ENCODE data around the gene HCN2.
"Not testable (repeated sequence)": the region's sequence is repeated elsewhere in the genome, so short reads cannot be mapped to it uniquely, and the experiment has no call there.

The HCN2 gene

GRCh38 chr19:588093-588740, 1.5 kb upstream of the HCN2 start:
- peak; percentile 80 for DNase-seq

- DNase-seq: no peak
Measured at GRCh38 chr19:588741-589692, 664 bp upstream of the HCN2 start.

DNA sequence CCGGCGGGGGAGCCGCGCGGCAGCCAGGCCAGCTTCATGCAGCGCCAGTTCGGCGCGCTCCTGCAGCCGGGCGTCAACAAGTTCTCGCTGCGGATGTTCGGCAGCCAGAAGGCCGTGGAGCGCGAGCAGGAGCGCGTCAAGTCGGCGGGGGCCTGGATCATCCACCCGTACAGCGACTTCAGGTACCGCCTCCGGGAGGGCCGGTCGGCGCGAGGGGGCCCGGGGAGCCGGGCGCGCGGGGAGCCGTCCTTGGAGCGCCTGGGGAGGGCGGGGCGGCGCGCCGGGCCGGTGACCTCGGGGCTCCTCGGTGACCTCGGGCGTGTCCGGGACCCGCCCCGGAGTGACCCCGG, 690 bp downstream of the HCN2 start:
- DNase-seq: peak; percentile 30

GRCh38 chr19:590750-591098, 1.0 kb downstream of the HCN2 start:
- DNase-seq: no peak

DNA sequence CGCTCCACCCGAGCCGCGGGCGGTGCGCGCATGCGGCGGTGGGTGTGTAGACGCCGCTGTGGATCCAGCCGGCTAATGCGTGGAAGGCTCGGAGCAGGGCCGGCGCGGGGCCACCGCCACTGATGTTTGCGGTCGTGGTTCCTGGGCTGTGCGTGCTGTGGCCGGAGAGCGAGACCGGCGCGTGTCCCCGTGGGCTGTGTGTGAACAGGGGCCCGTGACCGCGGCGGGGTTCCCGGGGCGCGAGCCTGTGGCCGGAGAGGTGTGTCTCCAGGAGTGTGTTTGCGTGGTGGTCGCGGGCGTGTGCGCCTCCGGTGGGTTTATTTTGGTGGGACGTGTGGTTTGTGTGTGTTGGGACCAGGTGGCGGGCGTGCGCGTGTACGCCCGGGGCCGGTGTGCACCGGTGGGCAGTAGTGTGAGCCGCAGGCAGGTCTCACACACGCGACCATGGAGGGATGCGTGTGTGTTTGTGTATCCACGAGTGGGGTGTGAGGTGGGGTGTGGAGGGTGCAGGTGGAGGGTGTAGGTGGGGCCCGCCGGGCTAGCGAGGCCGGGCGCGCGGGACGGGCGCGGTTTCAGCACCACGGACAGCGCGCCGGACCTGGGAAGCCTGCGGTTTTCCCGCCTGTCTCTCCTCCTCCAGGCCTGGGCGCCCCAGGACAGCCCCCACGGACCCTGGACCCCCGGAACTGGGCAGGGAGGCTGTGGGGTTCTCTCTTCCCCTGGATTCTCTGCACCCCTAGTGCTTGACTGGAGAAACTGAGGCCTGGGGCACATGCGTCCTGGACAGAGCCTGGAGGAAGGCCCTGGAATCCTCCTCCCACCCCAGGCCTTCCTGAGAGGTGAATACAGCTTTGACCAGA, 1.6 kb downstream of the HCN2 start:
- no peak for DNase-seq

DNA sequence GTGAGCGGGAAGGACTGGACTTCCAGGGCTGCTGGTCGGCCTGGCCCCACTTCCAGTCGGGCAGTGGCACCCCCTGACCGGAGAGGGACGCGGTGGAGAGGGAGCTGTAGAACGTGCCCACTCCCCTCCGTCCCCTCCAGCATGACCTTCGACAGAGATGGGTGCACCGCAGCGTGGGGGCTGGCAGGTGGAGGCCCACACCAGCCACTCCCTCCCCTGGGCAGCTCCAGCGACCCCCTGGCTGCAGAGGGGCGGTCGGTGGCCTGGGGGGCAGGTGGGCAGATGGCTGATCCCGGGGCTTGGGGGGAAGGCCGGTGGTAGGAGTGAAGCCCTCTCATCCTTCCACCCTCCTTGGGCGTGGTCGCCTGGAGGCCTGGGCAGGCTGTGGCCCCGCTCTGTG, 2.4 kb downstream of the HCN2 start:
- no peak for DNase-seq

- DNase-seq: no peak
Measured at GRCh38 chr19:593055-593454, 3.4 kb downstream of the HCN2 start.

- no peak for DNase-seq
Measured at GRCh38 chr19:593505-593904, 3.8 kb downstream of the HCN2 start.

DNA sequence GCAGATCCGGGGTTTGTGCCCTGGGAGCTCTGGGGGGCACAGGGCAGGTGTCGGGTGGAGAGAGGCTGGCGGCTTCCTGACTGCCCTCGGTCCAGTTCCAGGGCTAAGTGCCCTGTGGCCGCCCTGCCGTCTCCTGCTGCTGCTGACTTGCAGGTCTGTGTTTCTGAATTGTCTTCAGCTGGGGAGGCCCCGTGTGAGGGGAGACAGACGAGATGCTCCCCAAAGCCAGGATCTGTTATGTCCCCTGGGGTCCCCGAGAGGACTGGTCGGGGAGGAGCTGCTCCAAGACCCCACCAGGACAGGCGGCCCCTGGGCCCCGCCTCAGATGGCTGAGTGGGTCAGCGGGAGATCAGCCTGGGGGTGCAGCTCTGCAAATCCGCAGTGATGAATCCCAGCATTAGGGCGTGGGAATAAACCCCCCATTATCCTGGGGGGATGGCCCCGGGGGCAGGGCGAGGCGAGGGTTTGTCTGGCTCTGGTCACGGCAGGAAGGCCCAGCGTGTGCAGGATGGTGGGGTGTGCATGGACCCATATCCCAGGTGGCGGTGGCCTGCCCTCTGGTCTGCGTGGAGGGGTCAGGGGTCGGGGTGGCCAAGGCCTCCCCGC, 4.7 kb downstream of the HCN2 start:
- DNase-seq: no peak

- no peak for DNase-seq
Measured at GRCh38 chr19:595326-596262, 5.9 kb downstream of the HCN2 start.

DNA sequence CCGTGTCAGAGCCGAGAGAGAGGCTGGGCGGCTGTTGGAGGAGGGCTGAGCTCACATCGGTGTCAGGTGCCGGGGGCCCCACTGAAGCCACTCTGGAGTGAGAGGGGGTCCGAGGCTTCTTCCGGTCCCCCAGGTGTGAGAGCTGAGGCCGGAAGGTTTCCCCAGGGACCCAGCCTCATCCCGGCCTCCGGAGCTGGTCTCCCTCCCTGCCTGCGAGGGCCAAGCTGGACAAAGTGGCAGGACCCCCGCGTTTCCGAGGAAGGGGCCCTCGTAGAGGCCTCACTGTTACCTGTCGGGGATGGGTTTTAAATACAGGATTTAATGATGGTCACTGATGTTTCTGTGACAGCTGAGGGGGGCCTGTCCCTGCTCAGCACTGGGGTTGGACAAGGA, 6.6 kb downstream of the HCN2 start:
- no peak for DNase-seq

DNA sequence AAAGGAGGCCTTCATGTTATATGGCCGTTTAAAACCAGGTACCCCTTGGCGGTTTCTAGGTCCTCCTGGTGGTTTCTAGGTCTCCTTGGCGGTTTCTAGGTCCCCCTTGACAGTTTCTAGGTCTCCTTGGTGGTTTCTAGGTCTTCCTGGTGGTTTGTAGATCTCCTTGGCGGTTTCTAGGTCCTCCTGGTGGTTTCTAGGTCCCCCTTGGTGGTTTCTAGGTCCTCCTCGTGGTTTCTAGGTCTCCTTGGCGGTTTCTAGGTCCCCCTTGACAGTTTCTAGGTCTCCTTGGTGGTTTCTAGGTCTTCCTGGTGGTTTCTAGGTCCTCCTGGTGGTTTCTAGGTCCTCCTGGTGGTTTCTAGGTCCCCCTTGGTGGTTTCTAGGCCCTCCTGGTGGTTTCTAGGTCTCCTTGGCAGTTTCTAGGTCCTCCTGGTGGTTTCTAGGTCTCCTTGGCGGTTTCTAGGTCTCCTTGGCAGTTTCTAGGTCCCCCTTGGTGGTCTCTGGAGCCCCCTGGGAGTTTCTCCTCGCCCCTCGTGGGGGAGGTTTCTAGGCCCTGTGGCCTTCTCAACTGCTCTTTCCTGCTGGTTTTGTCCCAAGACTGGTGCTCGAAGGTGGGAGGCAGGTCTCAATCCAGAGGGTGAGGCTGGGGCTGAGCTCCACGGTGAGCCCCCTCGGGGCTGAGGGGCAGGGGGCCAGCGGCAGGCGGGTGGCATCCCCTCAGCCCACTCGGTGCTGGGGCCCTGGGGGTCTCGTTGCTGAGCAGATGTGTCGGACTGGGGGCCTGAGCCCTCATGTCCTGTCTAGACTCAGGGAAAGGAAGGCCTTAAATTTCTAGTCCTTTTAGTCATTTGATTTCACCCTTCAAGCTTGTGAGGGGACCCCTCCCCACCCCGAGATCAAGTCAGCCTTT, 8.0 kb downstream of the HCN2 start:
- no peak for DNase-seq

DNA sequence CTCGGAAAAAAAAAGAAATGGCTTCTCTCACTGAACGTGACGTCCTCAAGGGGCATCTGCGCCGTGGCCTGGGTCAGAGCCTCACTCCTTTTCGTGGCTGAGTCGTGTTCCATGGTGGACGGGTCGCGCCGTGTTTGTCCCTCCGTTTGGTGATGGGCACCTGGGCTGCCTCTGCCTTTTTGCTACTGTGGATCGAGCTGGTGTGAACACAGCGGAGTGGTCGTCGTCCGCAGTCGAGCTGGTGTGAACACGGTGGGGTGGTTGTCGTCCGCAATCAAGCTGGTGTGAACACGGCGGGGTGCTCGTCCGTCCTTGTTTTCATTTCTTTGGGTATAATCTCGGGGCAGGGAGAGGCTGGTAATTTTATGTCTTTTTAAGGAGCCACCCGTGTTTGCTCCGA, 11.6 kb downstream of the HCN2 start:
- DNase-seq: no peak

DNA sequence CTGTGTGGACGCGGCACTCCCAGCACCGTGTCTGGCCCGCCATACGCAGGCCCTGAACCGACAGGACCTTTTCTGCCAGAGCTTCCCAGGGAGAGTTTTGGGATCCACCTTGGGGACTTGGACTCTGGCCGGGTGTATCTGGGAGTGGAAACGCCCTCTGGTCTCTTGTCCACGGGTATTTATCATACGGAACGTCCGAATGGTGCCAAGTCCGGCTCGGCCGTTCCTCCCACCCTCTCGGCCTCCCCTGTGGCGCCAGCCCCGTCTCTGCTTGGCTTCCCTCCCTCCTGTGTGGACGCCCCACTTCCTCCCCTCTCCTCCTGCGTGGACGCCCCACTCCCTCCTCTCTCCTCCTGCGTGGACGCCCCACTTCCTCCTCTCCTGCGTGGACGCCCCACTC, 12.1 kb downstream of the HCN2 start:
- DNase-seq: no peak

DNA sequence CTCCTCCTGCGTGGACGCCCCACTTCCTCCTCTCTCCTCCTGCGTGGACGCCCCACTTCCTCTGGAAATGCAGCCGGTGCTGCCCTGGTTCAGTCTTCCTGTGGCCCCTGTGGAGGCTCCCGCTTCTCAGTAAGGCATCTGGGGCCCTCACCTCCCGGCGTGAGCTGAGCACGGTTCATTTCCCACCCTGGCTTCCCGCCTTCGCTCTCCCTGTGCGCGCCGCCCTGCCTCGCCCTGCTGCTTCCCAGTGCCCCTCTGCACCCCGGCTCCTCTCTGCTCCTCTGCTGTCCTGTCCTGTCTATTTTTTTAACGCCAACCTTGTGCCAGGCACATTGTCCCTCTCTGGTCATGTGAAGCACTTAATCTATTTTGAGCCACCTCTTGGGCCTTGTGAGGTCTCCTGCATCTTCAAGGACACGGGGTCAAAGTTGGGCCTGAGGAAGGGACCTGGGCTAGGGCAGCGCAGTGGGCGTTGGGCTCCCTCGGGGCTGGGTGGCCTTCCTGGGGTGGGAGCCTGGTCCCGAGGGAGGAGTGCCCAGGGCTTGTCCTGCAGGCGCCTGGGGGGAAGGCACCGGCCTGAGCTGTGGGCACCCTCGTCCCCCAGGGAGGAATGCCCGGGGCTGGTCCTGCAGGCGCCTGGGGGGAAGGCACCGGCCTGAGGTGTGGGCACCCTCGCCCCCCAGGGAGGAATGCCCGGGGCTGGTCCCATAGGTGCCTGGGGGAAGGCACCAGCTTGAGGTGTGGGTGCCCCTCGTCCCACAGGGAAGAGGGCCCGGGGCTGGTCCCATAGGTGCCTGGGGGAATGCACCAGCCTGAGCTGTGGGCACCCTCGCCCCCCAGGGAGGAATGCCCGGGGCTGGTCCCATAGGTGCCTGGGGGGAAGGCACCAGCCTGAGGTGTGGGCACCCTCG, 13.0 kb downstream of the HCN2 start:
- DNase-seq: no peak

- not testable (repeated sequence) for DNase-seq
Measured at GRCh38 chr19:603302-603639, 13.6 kb downstream of the HCN2 start.

- not testable (repeated sequence) for DNase-seq
Measured at GRCh38 chr19:603779-604178, 14.1 kb downstream of the HCN2 start.

- DNase-seq: no peak
Measured at GRCh38 chr19:604355-604754, 14.7 kb downstream of the HCN2 start.

- not testable (repeated sequence) for DNase-seq
Measured at GRCh38 chr19:605061-605971, 15.6 kb downstream of the HCN2 start.

Measured in fibroblast of skin of right quadriceps (primary cell).